Measurements from ENCODE around the gene MFF. TPM values are rescaled to one million over a fixed set of nuclear protein-coding genes. Genes with fewer than 3 reads are reported as not detected.

Gene MFF
- total and polyA plus RNA-seq, 2 of the 8 experiments (the other 6 are each of a cell fraction or from before 2014, with no cell fraction given) = 36.2 to 86.8 TPM

DNA sequence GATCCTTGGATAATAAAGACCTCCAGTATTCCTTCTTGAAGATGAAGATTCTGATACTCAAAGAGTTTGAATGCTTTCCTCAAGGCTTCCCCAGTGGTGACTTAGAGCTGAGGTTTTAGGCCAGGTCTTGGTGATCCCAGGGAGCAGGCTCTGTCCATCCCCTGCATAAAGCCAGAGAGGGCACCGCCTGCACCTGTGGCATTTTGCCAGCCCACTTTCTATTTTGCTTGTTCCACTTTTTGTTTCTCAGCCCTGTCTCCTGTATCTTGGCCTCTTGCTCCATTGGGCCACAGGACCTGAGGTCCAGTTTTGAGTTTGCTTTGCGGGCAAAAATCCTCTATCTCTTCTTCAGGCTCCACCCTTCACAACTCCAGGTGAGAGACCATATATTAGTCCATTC is 69.3 kb downstream of the MFF start (continued):
- no peak for TF ChIP-seq FOSL1 (IDR thresholded peaks at IDR 0.05; ENCODE audit: insufficient read depth, low read depth, low read length)

Measured in H1 (cell line).